HG03460 (cell line): Measurements from ENCODE around the gene SMIM14.
"Not testable (repeated sequence)": the region's sequence is repeated elsewhere in the genome, so short reads cannot be mapped to it uniquely, and the experiment has no call there.

Source experiments
- ATAC-seq: cut with Tn5 transposase; IDR thresholded peaks from one replicate; pipeline ENCODE4 v1.9.1; 2021; ENCODE audit not compliant: unreplicated experiment

SMIM14 gene

DNA sequence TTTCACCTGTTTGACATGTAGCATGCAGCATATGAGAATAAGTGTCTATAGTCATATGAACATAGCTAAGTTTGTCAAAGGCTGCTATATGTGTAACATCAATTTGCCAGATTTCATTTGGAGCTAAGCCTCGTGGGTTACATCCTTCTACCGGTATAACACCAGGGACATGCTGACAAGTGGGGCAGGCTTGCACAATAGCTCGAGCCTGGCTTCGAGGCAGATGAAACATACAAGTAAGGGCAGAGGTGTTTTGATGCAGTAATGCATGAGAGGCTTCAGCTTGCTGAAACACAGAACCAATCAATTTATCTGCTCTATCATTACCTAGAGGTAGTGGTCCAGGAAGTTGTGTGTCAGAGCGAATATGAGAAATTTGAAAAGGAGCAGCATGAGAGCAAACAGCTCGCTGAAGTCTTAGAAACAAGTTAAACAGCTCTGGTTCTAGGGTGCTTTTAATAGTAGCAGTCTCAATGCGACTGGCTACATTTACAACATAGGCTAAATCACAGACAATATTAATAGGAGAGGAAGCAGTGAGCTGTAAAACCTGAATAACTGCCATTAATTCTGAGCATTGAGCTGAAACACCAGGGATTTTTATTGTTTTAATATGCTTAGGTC is 96.6 kb downstream of the SMIM14 start:
- no peak for ATAC-seq

- ATAC-seq: no peak
These were observed 99.5 kb downstream of the SMIM14 start for GRCh38 chr4:39539089-39539611.

GRCh38 chr4:39533541-39533940 is 105.1 kb downstream of the SMIM14 start:
- ATAC-seq: no peak

GRCh38 chr4:39532237-39532636 is 106.4 kb downstream of the SMIM14 start:
- ATAC-seq: not testable (repeated sequence)

DNA sequence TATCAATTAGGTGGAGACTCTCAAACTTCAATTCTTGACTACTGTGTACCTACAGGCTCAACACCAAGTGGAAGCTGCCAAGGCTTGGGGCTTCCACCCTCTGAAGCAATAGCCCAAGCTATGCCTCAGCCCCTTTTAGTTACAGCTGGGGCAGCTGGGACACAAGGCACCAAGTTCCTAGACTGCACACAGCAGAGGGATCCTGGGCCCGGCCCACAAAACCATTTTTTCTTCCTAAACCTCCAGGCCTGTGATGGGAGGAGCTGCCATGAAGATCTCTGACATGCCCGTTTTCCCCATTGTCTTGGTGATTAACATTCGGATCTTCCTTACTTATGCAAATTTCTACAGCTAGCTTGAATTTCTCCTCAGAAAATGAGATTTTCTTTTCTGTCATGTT is 108.0 kb downstream of the SMIM14 start:
- no peak for ATAC-seq

DNA sequence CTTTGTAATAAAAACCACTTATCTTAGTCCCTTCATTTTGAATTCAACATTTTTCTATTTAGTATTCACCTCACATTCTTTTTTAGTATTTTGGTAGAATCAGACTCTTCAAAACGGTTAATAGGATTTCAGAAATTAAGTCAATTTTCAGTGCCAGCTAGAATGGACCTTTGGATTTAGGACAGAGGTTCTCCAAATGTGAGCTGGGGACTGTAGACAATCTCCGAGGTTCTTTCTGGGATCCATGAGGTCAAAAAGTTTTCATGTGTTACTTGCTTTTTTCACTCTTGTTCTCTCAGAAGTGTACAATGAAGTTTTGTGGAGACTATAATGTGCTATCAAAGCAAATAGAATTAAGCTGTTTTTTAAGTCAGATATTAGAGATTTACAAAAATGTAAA is 109.1 kb downstream of the SMIM14 start:
- ATAC-seq: no peak

DNA sequence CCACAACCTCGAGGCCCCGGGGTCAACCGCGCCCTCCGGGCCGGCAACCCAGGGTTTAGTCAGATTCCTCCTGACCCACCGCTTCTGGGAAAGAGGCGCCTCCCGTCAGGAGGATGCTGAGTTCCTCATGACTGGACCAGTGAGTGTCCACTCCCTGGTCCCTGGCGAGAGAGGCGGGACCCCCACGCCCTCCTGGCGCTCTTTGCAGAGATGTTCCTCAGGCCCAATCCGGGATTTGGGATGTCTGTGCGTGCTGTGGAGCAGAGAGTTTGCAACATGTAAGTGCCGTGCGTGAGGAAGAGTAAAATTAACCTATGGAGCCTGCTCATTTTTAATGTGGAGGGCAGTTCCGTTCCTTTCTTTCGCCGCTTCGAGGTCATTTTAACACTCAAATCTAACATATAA is 110.6 kb downstream of the SMIM14 start:
- no peak for ATAC-seq

DNA sequence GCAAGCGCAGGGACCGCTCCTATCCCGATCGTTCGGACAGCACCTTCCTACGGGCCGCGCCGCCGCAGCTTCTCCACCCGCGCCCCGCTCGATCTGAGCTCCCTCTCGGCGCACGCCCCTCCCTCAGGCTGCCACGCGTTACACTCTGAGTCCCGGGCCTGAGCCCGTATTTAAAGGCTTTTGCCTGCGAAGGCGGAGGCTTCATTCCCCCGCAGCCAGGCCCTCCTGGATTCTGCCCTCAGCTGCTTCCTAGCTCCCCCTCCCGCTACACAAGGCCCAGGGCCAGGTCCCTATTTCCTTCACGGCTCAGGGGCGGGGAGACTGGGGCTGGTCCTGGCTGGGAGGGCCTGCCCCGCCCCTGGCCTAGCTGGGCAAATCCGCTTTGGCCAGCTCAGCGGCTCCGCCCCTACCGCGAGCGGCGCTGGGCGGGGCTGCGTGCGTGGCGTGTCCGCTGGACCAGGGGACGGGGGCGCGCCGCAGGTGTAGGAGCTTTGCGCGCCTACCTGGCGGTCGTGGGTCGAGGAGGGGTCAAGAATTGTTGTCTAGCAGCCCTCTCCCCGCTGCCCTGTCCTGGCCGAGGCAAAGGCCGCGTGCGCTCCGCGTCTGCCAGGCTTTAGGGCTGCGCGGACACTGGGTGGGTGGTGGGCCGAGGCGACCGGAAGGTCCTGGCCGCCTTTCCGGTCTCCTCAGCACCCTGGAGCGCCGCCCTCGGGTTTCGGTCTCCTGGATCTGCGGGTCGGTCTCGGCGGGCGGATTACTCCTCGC is 111.2 kb downstream of the SMIM14 start, which contains the start of gene UGDH:
Gene UGDH, minus strand, starts transcription at position 144 of the 765 bp plus-strand sequence. CDS start 5,927 bp downstream, outside the sequence.
- peak; percentile 96 for ATAC-seq

DNA sequence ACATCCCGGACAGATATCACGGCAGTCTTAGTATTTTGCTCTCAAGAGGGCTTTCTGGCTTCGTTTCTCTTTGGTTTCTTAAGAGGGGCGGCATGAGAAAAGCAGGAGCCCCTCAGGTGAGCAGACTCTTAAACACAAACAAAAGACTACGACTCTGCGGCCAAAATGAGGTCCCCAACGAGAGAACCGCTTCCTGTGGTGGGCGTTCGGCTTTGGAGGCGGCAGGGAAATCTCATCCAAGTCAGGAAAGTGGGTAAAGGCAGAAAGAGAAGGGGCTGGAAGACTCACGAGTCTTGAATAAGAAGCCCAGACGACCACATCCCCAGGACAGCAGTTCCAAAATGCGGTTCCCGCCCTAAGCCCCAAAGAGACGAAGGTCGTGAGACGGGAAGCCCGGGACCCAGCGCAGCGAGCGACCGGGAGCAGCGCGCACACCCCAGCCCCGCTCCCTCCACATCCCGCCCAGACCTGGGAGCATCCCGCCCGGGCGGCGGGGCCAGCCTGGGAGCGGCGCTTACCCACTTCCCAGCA is 111.8 kb downstream of the SMIM14 start:
- peak; percentile 21 for ATAC-seq

GRCh38 chr4:39525822-39526690 is 112.6 kb downstream of the SMIM14 start:
- no peak for ATAC-seq

DNA sequence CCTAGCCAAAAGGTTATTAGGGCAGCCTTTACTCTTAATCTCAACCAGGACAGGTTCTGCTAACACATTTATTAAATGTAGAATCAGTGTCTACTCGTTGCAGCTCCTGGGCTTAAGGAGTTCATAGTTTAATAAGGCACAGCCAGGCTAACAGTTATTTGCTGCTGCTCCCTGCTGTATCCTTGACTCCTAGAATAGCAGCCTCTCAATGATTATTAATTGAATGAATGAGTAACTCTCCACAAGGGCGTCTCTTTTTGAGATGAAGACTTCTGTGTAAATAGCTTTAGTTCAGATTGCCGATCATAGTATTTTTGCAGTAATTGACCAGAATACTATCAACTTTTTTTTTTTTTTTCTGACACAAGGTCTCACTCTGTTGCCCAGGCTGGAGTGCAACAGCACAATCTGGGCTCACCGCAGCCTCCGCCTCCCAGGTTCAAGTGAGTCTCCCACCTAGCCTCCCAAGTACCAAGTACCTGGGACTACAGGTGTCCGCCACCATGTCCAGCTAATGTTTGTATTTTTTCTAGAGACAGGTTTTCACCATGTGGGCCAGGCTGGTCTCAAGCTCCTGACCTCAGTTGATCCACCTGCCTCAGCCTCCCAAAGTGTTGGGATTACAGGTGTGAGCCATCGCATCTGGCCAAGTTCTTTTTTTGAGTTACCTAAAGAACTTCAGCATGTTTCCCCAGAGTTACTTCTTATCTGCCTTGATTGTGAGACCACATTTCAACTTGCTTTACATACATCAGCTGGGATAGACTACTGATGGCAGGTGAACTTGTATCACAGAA is 114.3 kb downstream of the SMIM14 start:
- no peak for ATAC-seq

DNA sequence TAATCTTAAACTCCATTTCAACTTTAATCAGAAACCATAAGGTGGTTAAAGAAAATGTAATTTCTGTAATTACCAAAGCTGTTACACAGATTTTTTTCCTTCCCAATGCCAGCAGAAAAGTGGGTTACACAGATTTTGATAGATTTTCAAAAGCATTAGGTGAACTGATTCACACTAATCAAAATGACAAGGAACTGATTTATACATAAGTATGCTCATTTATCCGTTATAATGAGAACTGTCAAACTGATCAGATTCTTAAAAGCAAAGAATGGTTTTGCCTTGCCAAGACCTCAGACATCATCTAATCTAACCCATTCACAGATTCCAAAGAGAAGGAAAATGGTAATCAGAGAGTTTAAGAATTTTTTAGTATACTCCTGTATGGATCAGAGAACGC is 116.6 kb downstream of the SMIM14 start:
- ATAC-seq: no peak

DNA sequence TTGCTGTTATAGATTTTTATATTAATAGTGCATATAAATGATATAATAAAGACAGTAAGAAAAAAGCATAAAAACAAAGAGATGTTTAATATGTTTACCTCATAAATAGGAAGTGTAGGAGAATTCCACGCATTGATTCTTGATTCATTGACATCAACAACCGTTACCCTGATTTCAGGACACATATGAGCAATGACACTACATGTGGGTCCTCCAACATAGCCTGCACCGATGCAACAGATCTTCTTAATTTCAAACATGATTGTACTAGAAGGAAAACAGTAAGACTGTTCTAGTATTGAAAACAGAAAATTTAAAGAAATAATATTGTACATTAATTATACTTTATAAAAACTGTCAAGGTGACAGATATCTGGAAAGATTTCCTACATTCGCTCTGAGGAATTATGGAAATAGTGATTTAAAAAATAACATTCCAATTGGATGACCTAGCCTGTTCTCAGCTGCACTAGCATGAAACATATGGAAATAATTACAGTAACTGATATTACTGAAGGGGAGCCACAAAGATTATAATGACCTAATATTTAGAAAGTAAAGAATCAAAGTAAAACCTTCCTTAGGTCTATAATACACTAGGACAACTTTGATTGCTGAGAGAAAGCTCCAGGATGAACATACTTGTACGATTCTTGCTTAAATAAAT is 117.3 kb downstream of the SMIM14 start:
- no peak for ATAC-seq

DNA sequence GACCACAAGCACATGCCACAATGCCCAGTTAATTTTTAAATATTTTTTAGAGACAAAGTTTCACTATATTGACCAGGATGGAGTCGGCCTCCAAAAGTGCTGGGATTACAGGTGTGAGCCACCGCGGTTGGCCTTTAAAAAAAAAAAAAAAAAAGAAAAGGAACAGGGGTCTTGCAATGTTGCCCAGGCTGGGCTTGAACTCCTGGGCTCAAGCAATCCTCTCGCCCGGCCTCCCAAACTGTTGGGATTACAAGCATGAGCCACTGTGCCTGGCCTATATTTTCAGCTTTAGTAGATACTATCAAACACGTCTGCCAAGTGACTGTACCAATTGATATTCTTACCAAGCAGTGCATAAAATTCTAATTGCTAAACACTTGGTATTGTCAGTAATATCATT is 120.2 kb downstream of the SMIM14 start:
- no peak for ATAC-seq

DNA sequence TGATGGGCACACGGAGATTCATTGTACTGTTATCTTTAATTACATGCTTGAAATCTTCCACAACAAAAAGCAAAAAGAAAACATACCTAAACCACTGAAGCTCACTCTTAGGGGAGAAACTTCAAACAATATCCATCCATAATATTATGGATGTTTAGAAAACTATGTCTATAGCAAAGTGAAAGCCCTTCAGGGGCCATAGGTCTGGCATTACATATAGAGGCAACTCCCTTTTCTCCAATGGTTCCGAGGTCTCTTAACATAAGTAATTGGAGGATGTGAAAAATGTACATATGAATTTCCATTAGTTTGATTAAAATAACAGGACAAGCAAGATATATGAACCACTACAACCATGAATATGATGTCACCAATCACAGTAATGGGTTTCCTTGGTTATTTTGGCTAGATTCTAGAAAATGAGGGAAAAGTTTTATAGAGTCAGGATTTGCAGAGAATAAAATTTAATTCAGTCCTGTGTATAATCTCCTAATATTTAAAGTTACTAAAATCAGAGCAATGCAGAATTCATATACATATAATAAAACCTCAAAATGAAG is 122.2 kb downstream of the SMIM14 start:
- no peak for ATAC-seq

DNA sequence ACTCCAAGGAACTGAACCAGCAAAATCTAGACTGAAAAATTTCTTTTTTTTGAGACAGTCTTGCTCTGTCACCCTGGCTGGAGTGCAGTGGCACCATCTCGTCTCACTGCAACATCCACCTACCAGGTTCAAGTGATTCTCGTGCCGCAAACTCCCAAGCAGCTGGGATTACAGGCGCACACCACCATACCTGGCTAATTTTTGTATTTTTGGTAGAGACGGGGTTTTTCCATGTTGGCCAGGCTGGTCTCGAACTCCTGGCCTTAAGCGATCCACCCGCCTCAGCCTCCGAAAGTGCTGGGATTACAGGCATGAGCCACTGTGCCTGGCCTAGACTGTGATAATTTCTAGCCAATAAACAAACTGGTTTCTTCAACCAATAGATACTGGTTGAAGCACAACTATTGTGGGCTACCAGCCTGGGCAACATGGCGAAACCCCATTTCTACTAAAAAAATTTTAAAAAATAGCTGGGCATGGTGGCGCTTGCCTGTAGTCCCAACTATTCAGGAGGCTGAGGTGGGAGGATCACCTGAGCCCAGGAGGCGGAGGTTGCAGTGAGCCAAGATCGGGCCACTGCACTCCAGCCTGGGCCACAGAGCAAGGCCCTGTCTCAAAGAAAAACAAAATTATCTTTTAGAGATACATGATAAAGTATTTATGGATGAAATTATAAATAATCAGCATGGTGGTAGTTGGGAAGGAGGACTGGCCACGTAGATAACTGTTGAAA is 122.8 kb downstream of the SMIM14 start:
- ATAC-seq: not testable (repeated sequence)

DNA sequence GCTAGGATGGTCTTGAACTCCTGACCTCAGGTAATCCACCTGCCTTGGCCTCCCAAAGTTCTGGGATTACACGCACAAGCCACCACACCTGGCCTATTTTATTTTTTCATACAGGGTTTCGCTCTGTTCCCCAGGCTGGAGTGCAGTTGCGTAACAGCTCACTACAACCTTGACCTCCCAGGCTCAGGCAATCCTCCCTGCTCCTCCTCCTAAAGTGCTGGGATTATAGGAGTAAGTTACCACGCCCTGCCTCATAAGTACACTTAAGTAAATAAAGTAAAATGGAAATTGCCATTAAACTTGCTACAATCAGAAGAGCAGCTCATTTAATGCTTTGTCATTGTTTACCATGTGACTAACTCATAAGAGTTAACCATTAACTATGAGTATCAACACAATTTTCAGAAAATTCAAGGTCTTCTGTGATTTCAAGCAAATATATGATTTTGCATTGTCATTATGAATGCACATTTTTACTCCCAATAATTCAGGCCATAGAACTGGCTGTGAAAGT is 123.7 kb downstream of the SMIM14 start:
- no peak for ATAC-seq

DNA sequence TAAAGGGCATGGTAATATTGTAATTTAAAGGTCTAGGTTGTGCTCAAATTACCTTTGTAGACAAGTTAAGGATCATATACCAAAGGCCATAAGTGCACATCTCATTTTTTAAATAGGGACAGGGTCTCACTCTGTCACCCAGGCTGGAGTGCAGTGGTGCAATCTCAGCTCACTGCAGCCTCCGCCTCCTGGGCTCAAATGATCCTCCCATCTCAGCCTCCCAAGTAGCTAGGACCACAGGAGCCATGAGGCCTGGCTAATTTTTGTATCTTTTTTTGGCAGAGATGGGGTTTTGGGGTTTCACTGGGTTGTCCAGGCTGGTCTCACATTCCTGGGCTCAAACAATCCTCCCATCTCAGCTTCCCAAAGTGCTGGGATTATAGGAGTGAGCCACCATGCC is 124.4 kb downstream of the SMIM14 start:
- not testable (repeated sequence) for ATAC-seq
